KBM-7 (cell line): ENCODE data around the gene BORCS5.

Experiments
- DNase-seq: peaks from one replicate; pipeline ENCODE4 v3.0.0-alpha.2; 2015
- in situ Hi-C: fragments of 300-500 bp; cut with MboI; formaldehyde crosslinking; loops from 2 replicates; pipeline ENCODE4 v1.14.3; 2020; ENCODE audit warnings: low sequenced_read_pairs, low pct_unique_long_range_greater_than_20kb, mixed read lengths

Gene BORCS5

DNA sequence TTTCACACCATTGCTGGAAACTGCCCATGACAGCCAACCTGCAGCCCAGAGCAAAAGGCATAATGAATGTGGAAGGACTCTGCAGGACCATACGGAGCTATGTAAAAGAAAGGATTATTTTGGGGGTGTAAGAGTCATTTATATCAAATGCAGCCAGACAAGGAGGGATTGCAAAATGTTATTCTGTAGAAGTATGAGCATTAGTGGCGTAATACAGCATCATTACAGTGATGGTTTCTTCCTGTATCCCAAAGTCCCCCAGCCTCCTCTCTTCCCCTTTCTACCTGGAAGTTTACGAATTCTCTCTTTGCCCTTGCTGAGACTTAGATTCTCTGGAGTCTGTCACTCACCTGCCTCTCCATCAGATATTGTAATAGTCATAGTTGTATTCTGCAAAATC, 89.9 kb downstream of the BORCS5 start:
- in situ Hi-C loops = no loop called here
- DNase-seq = no peak

DNA sequence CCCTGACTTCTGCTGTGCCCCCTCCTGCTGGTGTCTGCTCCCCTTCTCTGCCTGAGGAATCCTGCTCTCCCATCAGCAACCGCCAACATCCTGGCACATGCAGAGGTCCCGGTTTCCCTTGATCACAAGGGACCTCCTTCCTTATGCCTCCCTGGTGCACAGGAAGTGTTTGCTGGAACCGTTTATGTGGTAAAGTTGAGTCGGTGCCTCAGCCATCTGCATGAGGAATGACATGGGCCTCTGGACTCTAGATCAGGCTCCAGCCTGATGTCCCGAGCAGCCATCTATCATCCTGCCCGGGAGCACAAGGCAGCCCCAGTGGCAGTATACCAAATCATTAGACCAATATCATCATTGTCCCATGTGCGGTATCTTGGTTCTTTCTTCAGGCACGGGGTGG, 90.4 kb downstream of the BORCS5 start:
- DNase-seq = no peak
- in situ Hi-C loops = no loop called here

DNA sequence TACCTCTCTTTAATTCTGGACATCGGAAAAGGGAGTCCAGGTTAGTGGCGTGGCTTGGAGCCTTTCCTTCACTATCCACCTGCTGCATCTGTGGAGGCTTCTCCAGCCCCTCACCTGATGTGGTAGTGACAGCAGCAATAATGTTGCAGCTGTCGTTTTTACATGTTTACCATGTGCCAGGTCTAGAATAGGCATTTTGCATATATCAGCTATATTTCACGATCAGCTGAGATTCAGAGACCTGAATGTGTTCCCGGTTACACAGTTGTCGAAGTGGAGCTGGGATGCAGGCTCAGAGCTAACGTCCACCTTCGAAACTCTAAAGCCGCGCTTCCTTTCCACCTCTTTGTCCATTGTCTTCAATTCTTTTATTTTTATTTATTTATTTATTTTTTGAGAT, 91.0 kb downstream of the BORCS5 start:
- DNase-seq = no peak
- in situ Hi-C loops = no loop called here

DNA sequence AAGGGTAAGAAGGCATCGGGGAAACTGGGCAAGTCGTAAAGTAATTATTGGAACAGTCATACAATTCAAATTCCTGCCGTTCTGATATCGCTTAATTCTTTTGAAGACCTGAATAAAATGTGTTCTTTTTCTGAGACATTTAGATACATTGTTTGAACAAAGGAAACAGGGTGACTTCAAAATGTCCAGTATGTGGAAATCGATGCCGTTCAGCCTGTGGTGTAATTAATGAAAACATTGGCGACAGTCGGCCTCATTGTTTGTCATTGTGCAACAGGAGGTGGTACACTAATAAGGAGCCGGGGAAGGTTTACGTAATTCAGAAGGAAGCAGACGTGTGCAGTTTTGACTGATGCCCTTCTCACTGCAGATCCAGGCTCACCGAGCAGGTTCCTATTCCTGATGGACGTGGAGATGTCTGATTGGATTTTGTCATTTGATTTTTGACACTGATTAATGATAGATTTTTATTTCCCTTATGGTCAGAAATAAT, 92.7 kb downstream of the BORCS5 start:
- no peak for DNase-seq
- in situ Hi-C loops = no loop called here

DNA sequence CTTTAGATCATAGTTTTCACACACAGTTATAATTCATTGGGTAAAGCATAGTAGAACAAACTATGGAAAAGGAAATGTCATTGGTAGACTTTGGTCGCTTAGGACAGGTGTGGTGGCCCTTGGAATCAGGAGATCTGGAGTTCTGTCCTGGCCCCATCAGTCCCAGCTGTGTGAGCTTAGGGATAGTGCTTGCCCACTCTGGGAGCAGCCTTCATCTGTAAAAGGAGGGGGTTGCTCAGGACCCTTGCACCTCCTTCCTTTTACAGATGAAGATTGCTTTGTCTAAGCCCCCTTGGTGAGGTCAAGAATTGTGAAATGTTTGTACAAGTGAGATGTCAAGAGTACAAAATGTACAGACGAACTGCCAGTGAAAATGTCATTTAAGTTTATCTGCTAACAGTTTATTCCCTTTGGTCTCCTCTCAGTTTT, 93.2 kb downstream of the BORCS5 start:
- in situ Hi-C loops = no loop called here
- no peak for DNase-seq

DNA sequence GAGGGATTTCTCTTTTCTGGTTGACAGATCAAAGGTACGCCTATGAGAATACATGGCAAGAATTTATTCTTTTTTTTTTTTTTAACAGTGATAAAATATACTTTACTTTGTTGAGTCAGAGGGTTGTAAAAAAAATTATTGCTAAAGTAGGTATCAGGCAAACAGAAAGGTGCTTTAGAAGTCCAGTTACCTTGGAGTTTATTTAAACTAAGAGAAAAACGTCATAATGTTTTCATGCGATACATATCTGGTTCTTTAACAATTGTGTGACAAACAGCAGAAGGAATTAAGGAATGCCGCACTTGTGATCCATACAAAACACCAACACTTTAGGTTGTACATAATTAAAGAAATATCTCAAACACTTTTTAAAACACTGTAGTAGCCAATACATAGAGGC, 94.2 kb downstream of the BORCS5 start:
- in situ Hi-C loops = no loop called here
- no peak for DNase-seq

DNA sequence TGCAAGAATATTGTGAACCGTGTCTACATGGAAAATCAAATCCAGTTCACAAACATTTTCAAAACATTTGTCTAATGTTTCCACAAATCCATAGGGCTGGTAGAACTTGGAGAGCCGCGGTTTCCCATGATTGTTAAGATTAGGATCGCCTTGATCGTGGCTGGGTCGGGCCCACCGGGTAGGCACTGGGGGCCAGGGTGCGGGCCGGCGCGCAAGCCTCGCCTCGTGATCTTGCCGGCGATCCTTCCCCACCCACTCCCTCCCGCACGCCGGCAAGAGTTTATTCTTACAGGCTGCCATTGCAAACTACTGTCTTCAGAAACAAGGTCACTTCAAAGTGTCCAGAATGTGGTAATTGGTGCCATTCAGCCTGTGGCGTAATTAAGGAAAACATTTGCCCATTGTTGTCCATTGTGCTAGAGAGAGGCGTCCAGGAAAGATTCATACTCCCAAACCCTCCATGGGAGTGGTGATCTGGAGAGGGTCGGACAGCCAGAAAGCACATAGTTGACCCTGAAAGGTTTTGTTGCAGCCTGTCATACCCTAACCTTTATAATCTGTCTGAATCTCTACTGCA, 95.5 kb downstream of the BORCS5 start:
- in situ Hi-C loops = no loop called here
- DNase-seq = no peak

DNA sequence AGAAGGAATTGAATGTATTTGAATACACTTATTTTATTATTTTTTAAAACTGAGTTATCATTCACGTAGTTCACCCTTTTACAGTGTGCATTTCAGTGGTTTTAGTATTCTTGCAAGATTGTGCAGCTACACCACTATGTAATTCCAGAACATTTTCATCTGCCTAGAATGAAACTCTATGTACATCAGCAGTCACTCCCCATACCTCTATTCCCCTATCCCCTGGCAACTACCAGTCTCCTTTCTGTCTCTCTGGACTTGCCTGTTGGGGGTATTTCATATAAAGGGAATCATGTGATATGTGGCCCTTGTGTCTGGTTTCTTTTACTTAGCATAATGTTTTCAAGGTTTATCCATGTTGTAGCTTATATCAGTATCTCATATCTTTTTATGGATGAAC, 96.8 kb downstream of the BORCS5 start:
- DNase-seq = no peak
- in situ Hi-C loops = no loop called here

DNA sequence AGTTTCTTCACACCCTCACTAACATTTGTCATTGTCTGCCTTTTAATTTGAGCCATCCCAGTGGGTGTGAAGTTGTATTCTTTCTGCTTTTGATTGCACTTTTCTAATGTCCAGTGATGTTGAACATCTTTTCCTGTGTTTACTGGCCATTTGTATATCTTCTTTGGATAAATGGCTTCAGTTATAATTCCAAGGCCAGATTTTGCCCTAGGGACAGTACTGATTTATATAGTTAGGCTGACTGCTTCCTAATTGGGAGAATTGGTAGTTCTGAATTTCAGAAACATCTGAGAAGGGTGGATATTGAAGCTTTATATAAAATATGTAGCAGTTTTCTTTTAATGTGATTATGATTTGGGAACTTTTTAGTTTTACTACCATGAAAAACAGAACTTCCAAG, 97.4 kb downstream of the BORCS5 start:
- in situ Hi-C loops = no loop called here
- no peak for DNase-seq

DNA sequence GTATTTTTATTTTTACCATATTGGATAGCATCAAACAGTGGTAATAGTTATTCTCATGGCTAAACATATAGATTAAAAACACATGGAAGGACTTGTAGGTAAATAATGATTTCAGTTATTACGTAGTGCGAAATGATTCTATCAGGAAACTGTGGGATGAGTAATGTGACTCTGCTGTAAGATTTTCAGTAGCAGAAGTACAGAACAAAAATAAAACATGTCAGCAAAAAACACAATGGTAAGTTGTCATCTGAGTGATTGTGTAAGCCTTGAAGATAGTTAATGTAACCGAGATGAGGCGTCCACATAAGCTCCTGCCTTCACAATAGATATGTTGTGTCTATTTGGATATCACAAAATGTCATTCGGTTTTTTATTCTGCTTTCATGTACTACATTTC, 99.8 kb downstream of the BORCS5 start:
- in situ Hi-C loops = no loop called here
- no peak for DNase-seq

DNA sequence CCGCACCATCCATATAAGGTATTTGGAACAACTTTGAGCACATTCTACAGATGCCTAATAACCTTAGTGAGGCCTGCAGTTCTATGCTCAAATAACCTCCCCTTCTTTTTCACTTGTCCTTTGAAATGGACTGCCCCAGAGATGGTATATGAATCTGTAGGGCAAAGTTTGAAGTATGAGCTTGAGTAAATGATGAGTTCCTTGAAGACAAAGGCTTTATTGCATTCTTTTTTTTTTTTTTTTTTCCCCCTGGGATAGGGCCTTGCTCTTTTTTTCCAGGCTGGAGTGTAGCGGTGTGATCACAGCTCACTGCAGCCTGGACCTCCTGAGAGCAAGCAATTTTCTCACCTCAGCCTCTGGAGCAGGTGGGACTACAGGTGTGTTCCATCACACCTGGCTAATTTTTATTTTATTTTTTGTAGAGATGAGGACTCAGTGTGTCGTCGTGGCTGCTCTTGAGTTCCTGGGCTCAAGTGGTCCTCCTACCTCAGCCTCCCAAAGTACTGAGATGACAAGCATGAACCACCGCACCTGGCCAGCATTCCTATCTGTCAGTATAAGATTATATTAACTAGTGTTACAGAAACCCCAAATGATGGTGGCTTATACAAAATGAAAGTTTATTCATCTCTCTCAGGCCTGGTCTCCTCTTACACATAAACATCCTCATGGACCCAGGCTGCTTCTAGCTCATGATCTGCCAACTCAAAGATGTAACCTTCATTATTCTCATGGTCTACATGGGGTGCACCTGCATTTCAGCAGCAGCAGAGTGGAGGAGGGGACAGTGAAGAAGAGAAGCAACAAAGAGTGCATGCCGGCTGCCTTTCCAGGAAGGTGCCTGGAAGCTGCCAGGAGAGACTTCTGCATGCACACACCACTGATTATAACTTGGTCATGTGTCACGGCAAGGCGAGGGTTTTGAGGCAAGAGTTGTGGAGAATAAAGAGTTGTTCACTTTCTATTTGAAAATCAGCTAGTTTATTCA, 104.4 kb downstream of the BORCS5 start:
- DNase-seq = no peak
- in situ Hi-C loops = no loop called here

DNA sequence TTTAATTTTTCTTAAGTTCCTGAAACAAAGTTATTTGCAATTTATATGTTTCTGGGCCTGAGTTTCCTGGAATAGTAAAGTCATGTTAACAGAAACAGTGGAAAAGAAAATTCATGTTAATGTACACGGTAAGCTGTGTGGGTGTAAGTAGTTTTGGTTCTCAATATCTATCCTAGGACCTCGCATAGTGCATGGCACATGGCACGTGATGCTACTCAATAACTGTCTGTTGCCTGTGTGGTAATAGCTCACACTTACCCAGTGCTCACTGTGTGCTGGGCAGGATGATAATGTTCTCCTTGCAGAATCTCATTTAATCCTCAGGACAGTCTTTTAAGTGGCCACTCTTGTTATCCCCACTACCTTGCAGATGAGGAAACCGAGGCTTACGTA, 105.0 kb downstream of the BORCS5 start:
- no peak for DNase-seq
- in situ Hi-C loops = no loop called here

DNA sequence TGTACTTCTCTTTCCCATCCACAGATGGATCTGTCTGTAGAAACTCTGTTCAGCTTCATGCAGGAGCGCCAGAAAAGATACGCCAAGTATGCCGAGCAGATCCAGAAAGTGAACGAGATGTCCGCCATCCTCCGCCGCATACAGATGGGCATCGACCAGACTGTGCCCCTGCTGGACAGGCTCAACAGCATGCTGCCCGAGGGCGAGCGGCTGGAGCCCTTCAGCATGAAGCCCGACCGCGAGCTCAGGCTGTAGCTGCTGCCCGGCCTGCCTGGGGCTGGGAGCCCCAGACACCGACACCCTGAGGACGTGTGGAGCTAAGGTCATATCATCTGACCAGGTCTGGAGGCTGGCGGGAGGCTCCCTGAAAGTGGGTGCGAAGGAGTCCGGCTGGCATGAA, 108.6 kb downstream of the BORCS5 start:
- in situ Hi-C loops = no loop called here
- no peak for DNase-seq

DNA sequence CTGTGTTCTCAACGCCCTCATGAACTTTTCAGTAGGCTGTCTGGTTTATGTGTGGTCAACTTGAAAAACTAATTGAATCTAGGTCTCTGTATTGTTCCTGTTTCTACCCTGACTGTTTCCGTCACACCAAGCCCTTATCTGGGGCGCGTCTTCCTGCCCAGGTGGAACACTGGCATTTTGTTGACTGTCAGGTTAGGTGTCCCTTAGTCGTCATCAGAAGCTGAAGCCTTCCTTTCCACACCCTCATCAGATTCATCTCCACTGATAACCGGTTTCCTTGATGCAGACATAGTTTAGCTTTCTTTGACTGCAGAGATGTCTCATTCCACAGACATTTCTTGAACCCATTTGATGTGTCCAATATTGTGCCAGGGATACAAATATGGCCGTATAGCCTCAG, 109.3 kb downstream of the BORCS5 start:
- in situ Hi-C loops = no loop called here
- no peak for DNase-seq

DNA sequence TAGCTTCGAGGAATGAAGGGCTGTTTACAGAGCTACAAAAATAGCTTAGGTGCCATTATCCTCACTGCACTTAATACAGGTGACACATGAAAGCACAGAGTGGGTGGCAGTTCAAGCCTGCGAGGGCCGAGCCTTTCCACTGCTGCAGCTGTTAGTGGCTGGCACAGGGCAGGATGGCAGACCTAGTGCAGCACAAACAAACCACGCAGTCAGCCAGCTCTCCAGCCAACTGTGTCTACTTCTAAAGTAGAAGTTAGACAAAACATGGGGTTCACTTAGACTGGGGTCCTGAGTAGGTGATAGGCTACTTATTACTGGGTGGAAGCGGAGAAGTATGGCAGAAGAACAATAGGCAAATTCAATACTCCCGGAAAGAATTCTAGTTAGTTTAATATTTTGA, 110.4 kb downstream of the BORCS5 start:
- in situ Hi-C loops = no loop called here
- no peak for DNase-seq

DNA sequence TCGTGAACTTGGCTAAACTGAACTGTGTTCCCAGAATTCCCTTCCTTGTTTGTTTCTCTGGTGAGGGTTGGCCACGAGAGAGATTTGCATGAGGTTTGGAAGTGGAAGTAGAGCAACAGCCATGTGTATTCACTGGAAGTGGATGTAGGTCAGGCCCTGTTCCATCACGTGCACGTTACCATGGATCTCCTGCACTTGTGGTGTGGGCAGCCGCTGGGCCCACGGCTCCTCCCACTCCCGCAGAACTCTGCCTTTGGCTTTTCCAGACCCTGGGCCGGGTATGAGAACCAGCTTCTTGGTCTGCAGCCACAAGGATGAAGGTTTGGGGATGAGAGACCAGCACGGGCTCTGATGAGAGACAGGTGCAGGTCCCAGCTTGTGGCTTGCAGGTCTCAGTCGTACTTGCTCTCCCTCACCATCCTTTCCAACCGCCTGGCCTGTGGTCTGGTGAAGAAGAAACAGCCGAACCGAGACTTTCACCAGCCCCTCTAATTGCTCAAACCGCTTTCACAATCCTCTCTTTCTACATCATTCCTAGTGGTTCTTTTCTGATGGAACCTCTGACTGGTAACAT, 110.9 kb downstream of the BORCS5 start:
- DNase-seq = no peak
- in situ Hi-C loops = no loop called here

DNA sequence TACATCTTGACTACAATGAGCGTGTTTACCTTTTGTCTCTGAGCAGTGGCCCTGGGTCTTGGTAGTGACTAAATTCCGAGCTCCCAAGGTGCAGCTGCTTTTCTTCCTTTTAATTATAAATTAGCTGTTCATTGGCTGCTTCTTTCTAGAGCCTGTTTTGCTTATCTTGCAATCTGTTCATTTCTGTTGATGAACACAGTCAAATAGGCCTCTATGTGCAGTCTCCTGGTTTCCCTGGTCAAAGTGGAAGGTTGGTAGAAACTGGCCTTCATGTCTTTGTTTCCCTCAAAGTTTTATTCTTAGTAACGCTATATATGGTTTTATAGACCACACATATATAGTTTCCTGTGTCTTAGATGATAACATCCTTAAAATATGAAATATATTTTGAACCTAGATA, 111.7 kb downstream of the BORCS5 start:
- no peak for DNase-seq
- in situ Hi-C loops = no loop called here

DNA sequence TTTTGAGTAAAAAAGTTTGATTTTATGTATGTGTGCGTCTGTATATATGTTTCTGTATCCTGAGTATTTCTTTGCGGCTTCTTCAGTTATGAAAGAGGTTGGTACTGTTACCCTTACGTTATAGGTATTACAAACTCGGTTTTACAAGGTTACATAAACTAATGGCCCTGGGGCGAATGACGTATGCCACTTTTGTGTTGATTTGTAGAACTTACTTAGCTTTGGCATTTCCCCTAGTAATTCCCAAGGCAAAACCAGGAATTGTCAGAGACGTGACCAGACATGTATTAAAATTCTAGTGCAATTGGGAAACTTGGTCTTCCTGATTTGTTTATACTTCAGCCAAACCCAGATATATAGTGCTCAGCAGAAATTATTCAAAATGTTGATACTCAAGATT, 112.5 kb downstream of the BORCS5 start:
- DNase-seq = no peak
- in situ Hi-C loops = no loop called here

DNA sequence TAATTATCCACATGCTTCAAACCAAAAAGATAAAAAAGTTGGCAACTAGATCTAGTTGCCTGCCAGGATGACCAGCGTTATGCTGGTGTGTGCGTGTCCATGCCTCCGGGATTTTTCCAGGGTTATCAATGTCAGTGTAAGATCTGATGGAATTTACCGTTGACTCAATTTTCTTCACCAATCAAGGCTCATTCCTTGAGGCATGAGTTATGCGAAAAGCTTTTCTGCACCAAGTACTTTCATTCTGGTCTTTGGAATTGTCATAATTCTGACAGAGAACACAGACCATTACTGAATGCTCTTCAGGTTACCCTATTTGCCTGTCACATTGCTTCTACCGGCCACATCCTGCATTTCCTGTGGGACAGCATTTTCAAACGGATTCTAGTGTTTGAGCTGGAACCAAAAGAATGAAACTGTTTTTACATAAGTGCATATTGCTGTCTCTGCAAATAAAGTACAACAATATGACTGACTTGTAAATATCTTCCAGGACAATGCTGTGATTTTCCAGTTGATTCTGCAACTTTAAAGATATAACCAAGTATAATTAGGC, 114.0 kb downstream of the BORCS5 start:
- in situ Hi-C loops = no loop called here
- no peak for DNase-seq
